HEK293 (cell line): Measurements from ENCODE around the gene SERPINE3.

Experiments
- CTCF ChIA-PET: fragments of 350-600 bp; formaldehyde crosslinking; extraction: SDS; loops from one replicate; lab custom pipeline; 2021; ENCODE audit warnings: antibody characterized with exemption; lab: Yijun Ruan, JAX
- POLR2A ChIA-PET: fragments of 300-600 bp; formaldehyde crosslinking; extraction: SDS; loops from one replicate; lab custom pipeline; 2020; ENCODE audit warnings: antibody characterized with exemption, inconsistent platforms; lab: Yijun Ruan, JAX
- H3K27ac ChIP-seq: fragments of 200-500 bp; sonication (Bioruptor generic); 2 replicates; pipeline ENCODE4 v1.5.1; 2014; ENCODE audit warnings: low read depth, low read length, control low read depth, inconsistent platforms; ENCODE audit errors: extremely low read depth
- H3K36me3 ChIP-seq, 2 experiments: fragments of 200-500 bp in 1 of 2; sonication (Bioruptor generic) in 1 of 2; 1 replicate in 1 of 2; 2 replicates in 1 of 2; pipeline ENCODE4 v1.5.1; 2014 to 2017; ENCODE audit warnings: inconsistent platforms in 2 of 2, low read length in 2 of 2; ENCODE audit not compliant: control insufficient read depth in 2 of 2, insufficient read depth in 1 of 2
- H3K4me1 ChIP-seq: fragments of 200-500 bp; sonication (Bioruptor generic); 2 replicates; pipeline ENCODE4 v1.5.1; 2014; ENCODE audit warnings: mild to moderate bottlenecking, low read length, inconsistent platforms; ENCODE audit not compliant: control insufficient read depth, insufficient read depth
- H3K4me3 ChIP-seq: 2 replicates; pipeline ENCODE4 v1.5.1; 2011; ENCODE audit warnings: low read depth, mild to moderate bottlenecking, control low read depth, low read length, moderate library complexity
- H3K9me3 ChIP-seq: fragments of 200-500 bp; sonication (Bioruptor generic); 2 replicates; pipeline ENCODE4 v1.5.1; 2014; ENCODE audit warnings: low read depth, low read length, inconsistent platforms; ENCODE audit not compliant: control insufficient read depth, insufficient read depth
- FEZF1 ChIP-seq: fragments of 450-650 bp; formaldehyde crosslinking; IDR thresholded peaks from 2 replicates; pipeline ENCODE4 v1.5.1; 2016; ENCODE audit warnings: missing biosample characterization, missing genetic modification characterization
- KLF16 ChIP-seq: fragments of 450-650 bp; formaldehyde crosslinking; IDR thresholded peaks from 2 replicates; pipeline ENCODE4 v1.5.1; 2017; ENCODE audit warnings: missing biosample characterization, missing genetic modification characterization
- MZF1 ChIP-seq: fragments of 450-650 bp; formaldehyde crosslinking; IDR thresholded peaks from 2 replicates; pipeline ENCODE4 v1.5.1; 2017; ENCODE audit warnings: missing biosample characterization, missing genetic modification characterization, borderline replicate concordance
- SALL2 ChIP-seq: fragments of 450-650 bp; formaldehyde crosslinking; IDR thresholded peaks from 2 replicates; pipeline ENCODE4 v1.5.0; 2017; ENCODE audit warnings: missing biosample characterization, mild to moderate bottlenecking, missing genetic modification characterization, borderline replicate concordance
- ZBTB17 ChIP-seq: fragments of 450-650 bp; formaldehyde crosslinking; IDR thresholded peaks from 2 replicates; pipeline ENCODE4 v1.5.1; 2016; ENCODE audit warnings: missing biosample characterization, missing genetic modification characterization
- ZEB2 ChIP-seq: fragments of 450-650 bp; formaldehyde crosslinking; IDR thresholded peaks from 2 replicates; pipeline ENCODE4 v1.5.1; 2016; ENCODE audit warnings: missing biosample characterization, missing genetic modification characterization
- ZNF274 ChIP-seq, 2 experiments: fragments of 200-500 bp in 1 of 2; fragments of 450-650 bp in 1 of 2; sonication (Bioruptor generic) in 1 of 2; formaldehyde crosslinking in 1 of 2; IDR thresholded peaks; 2 replicates each; pipeline versions ENCODE4 v1.5.1 to v1.6.1; 2014 to 2016; ENCODE audit warnings: borderline replicate concordance in 1 of 2, inconsistent platforms in 1 of 2, low read length in 1 of 2, missing biosample characterization in 1 of 2, missing genetic modification characterization in 1 of 2
- ZNF341 ChIP-seq: fragments of 450-650 bp; formaldehyde crosslinking; IDR thresholded peaks from 2 replicates; pipeline ENCODE4; 2016; ENCODE audit warnings: low read depth, missing biosample characterization, missing genetic modification characterization
- ZNF391 ChIP-seq: fragments of 450-650 bp; formaldehyde crosslinking; IDR thresholded peaks from 2 replicates; pipeline ENCODE4 v1.5.1; 2016; ENCODE audit warnings: low read depth, missing biosample characterization, missing genetic modification characterization, borderline replicate concordance
- ZNF423 ChIP-seq: fragments of 450-650 bp; formaldehyde crosslinking; IDR thresholded peaks from 2 replicates; pipeline ENCODE4 v1.5.1; 2016; ENCODE audit warnings: missing biosample characterization, missing genetic modification characterization
- ZNF529 ChIP-seq: fragments of 450-650 bp; formaldehyde crosslinking; IDR thresholded peaks from 2 replicates; pipeline ENCODE4 v1.5.1; 2017; ENCODE audit warnings: missing genetic modification characterization, missing biosample characterization; ENCODE audit not compliant: insufficient replicate concordance
- ZNF530 ChIP-seq: fragments of 450-650 bp; formaldehyde crosslinking; IDR thresholded peaks from 2 replicates; pipeline ENCODE4 v1.5.1; 2016; ENCODE audit warnings: low read depth, missing biosample characterization, missing genetic modification characterization
- ZNF549 ChIP-seq: fragments of 450-650 bp; IDR thresholded peaks from 2 replicates; pipeline ENCODE4 v1.5.1; 2018; ENCODE audit warnings: missing biosample characterization, missing genetic modification characterization, mild to moderate bottlenecking, inconsistent platforms, moderate library complexity
- ZNF585B ChIP-seq: fragments of 450-650 bp; formaldehyde crosslinking; IDR thresholded peaks from 2 replicates; pipeline ENCODE4 v1.5.1; 2016; ENCODE audit warnings: missing biosample characterization, missing genetic modification characterization
- ZNF600 ChIP-seq: fragments of 450-650 bp; formaldehyde crosslinking; IDR thresholded peaks from 2 replicates; pipeline ENCODE4 v1.5.1; 2016; ENCODE audit warnings: missing biosample characterization, missing genetic modification characterization
- ZNF791 ChIP-seq: fragments of 450-650 bp; formaldehyde crosslinking; IDR thresholded peaks from 2 replicates; pipeline ENCODE4 v1.5.1; 2016; ENCODE audit warnings: missing biosample characterization, missing genetic modification characterization
- ZSCAN16 ChIP-seq: fragments of 450-650 bp; formaldehyde crosslinking; IDR thresholded peaks from 2 replicates; pipeline ENCODE4 v1.5.1; 2016; ENCODE audit warnings: missing biosample characterization, missing genetic modification characterization
- TF ChIP-seq, protein P1 (sequence below): fragments of 450-650 bp; formaldehyde crosslinking; IDR thresholded peaks from 2 replicates; pipeline ENCODE4 v1.5.1; 2016; ENCODE audit warnings: missing biosample characterization, missing genetic modification characterization
- TF ChIP-seq, protein P2 (sequence below): fragments of 450-650 bp; formaldehyde crosslinking; IDR thresholded peaks from 2 replicates; pipeline ENCODE4; 2016; ENCODE audit warnings: missing biosample characterization, missing genetic modification characterization
- TF ChIP-seq, protein P3 (sequence below): fragments of 450-650 bp; formaldehyde crosslinking; IDR thresholded peaks from 2 replicates; pipeline ENCODE4 v1.5.1; 2016; ENCODE audit warnings: missing biosample characterization, missing genetic modification characterization

SERPINE3 gene

DNA sequence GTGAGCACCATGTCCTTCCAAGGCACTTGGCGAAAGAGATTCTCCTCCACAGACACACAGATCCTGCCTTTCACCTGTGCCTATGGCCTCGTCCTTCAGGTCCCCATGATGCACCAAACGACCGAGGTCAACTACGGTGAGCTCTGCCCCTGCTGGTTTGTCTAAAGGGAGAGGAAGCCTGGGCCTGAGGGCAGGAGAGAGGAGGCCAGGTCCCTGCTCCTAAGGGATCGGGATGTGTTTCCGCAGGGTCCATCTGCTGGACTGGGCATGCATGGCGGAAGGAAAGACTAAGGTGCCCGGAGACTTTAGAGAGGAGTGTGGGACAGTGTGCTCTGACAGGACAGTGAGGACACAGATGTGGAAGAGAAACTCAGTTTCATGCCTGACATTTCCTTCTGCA is 7.6 kb downstream of the SERPINE3 start:
- Histone ChIP-seq H3K36me3 (no peaks in the 10 kb centered on the region), H3K27ac (no peak overlapping the region), H3K9me3 (no peaks in the 10 kb centered on the region), H3K4me1 (no peaks in the 10 kb centered on the region), H3K4me3 (no peak overlapping the region)
- TF ChIP-seq ZNF600 (tag by site-specific recombination) (no peak), ZNF341 (tag by site-specific recombination) (no peak)
- TF ChIP-seq, protein P1, sequence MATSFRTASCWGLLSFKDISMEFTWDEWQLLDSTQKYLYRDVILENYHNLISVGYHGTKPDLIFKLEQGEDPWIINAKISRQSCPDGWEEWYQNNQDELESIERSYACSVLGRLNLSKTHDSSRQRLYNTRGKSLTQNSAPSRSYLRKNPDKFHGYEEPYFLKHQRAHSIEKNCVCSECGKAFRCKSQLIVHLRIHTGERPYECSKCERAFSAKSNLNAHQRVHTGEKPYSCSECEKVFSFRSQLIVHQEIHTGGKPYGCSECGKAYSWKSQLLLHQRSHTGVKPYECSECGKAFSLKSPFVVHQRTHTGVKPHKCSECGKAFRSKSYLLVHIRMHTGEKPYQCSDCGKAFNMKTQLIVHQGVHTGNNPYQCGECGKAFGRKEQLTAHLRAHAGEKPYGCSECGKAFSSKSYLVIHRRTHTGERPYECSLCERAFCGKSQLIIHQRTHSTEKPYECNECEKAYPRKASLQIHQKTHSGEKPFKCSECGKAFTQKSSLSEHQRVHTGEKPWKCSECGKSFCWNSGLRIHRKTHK (tag by site-specific recombination), result no peak
- ChIA-PET CTCF (no interaction called here), POLR2A (no interaction called here)

DNA sequence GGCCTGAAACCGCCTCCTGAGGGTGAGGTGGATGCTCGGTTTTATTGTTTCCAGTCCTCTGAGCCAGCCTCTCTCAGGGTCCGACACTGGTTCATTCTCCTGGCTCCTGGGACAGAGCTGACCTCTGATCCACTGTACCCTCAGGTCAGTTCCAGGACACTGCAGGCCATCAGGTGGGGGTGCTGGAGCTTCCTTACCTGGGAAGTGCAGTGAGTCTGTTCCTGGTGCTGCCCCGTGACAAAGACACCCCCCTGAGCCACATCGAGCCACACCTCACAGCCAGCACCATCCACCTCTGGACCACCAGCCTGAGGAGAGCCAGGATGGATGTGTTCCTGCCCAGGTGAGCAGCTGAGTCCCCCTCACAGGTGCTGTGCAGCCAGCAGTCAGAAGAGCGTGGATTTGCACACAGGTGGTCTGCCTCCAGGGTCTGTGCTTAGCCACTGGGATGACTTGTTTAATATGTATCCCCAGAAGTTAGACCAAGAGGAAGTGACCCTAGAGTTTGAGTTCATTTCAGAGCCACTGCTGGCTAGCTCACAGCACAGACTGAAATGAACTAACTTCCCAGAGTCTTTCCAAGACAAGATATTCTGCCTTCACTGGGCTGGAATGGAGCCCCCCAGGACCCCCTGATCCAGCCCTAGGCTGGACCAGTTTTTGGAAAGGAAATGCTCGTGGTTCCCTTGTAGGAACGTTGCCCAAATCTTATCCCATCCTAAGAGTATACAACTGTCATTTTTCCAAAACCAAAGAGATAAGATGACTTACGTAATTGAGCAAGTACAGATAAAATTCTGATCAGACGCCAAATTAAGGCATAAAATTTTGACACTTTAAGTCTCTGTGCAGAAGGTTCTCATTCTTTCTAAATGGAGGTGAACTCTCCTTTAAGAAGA is 8.8 kb downstream of the SERPINE3 start:
- H3K4me1 ChIP-seq, result no peaks in the 10 kb centered on the region
- no peak overlapping the region for H3K4me3 ChIP-seq
- ChIA-PET POLR2A (no interaction called here), CTCF (no interaction called here)
- no peak overlapping the region for H3K27ac ChIP-seq
- no peaks in the 10 kb centered on the region for H3K9me3 ChIP-seq
- TF ChIP-seq ZNF529 (tag by site-specific recombination), result no peak
- TF ChIP-seq ZNF585B (tag by site-specific recombination), result no peak
- no peak for TF ChIP-seq ZEB2 (tag by site-specific recombination)
- no peak for TF ChIP-seq FEZF1
- TF ChIP-seq ZNF530, result no peak
- no peak for TF ChIP-seq ZSCAN16 (tag by site-specific recombination)
- no peak for TF ChIP-seq ZBTB17 (tag by site-specific recombination)
- TF ChIP-seq, protein P2, sequence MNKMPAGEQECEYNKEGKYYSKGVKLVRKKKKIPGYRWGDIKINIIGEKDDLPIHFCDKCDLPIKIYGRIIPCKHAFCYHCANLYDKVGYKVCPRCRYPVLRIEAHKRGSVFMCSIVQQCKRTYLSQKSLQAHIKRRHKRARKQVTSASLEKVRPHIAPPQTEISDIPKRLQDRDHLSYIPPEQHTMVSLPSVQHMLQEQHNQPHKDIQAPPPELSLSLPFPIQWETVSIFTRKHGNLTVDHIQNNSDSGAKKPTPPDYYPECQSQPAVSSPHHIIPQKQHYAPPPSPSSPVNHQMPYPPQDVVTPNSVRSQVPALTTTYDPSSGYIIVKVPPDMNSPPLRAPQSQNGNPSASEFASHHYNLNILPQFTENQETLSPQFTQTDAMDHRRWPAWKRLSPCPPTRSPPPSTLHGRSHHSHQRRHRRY, result no peak
- TF ChIP-seq ZNF423 (tag by site-specific recombination), result no peak
- no peak for TF ChIP-seq ZNF549 (tag by site-specific recombination)
- no peak for TF ChIP-seq ZNF791
- TF ChIP-seq, protein P3, sequence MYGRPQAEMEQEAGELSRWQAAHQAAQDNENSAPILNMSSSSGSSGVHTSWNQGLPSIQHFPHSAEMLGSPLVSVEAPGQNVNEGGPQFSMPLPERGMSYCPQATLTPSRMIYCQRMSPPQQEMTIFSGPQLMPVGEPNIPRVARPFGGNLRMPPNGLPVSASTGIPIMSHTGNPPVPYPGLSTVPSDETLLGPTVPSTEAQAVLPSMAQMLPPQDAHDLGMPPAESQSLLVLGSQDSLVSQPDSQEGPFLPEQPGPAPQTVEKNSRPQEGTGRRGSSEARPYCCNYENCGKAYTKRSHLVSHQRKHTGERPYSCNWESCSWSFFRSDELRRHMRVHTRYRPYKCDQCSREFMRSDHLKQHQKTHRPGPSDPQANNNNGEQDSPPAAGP (tag by site-specific recombination), result no peak
- no peak for TF ChIP-seq ZNF274 (IDR thresholded peaks at IDR 0.05; ENCODE audit: low read length)
- no peak for TF ChIP-seq ZNF274 (tag by site-specific recombination; IDR thresholded peaks at IDR 0.05; ENCODE audit: borderline replicate concordance)
- TF ChIP-seq SALL2 (tag by site-specific recombination), result no peak
- TF ChIP-seq MZF1, result no peak
- no peak for TF ChIP-seq ZNF391 (tag by site-specific recombination)
- no peak for TF ChIP-seq KLF16
- no peaks in the 10 kb centered on the region for H3K36me3 ChIP-seq
